HTERT RPE-1 (cell line): ENCODE measurements around the gene ANKFN1.

Source experiments
- in situ Hi-C: fragments of 300-500 bp; cut with MboI; formaldehyde crosslinking; loops from 4 replicates; pipeline ENCODE4 v1.14.3; 2020; ENCODE audit warnings: low sequenced_read_pairs

ANKFN1 gene

DNA sequence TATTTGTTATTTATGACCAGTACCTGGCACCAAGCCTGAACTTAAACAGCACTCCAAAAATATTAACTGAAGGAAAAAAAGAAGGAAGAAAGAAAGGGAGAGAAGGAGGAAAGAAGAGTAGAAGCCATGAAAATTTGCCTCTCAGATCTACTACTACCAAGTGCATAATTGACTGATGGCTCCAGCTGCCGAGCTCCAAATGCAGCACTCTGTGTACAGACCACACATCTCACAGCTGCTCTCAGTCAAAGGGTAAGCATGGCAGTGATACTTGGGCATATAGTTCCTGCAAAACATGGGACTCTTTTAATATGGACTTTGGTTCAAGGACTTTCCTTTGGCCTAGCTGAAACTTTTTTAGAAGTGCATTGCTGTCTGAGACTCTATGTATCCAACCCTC is 396.2 kb downstream of the ANKFN1 start:
- in situ Hi-C loops = no loop called here

DNA sequence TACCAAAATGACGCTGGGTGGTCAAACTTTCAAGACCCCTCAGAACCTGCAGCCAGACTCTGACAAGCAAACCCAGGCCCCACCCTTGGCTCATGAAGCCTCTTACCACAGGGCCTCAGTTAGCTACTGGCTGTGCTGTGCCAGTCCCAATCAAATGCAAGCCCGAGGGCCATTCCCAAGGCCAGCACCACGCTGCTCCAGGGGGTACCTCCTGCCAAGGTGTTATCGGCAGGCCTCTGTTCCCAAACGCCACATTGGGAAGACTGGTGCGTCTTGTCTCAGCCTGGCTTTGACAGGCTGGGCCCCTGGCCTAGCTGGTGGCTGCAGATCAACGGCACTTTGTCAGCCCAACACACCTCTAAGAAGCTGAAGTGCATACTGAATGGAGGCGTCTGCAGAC is 404.4 kb downstream of the ANKFN1 start:
- in situ Hi-C loops = no loop called here

DNA sequence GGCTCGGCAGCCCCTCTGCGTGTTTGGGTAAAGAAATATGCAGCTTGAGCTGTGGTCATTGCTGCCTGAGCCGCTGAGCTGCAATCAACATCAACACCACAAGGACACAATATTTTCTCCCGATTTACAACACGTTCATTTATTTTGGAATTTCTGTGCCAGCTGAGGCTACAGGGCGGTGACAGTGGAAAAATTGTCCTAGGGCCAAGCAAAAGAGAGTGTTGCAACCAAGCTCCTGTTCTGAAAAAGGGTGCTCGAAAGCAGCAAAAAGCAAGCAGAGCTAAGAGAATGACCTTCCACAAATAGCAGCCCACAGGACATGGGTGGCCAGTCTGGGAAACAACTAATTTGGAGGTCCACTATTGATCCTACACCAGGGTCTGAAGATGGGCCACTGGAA is 404.8 kb downstream of the ANKFN1 start:
- in situ Hi-C loops = no loop called here
